Measurements from ENCODE around the gene DVL1.

Gene DVL1

DNA sequence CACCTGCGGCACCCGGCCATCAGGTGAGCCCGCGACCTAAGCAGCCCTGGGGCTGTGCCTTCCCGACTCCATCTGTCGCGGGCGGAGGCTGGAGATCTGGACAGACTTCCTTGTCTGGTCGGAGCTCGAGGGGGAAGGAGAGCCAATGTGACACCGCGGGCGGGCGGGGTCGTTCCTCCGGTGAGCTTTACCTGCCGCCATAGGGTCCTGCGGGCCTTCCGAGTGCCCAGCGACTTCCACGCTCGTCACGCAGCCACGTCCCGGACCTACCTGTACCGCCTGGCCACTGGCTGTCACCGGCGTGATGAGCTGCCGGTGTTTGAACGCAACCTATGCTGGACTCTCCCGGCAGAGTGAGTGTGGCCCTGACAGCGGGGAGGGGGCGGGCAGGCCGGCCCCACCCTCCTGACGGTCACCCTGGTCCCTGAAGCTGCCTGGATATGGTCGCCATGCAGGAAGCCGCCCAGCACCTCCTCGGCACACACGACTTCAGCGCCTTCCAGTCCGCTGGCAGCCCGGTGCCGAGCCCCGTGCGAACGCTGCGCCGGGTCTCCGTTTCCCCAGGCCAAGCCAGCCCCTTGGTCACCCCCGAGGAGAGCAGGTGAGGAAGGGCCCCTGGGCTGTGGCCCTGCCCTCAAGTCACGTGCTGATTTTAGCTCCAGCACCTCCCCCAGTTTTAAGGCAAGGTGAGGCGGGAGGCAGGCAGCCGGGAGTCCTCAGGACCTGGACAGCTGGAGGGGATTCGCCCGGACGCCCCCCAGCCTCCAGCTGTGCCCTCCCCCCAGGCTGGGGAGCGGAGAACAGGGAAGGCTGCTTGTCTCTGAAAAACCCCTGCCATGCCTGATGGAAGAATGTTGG lies 39.7 kb downstream of the DVL1 start:
- DNase-seq: no peak

DNA sequence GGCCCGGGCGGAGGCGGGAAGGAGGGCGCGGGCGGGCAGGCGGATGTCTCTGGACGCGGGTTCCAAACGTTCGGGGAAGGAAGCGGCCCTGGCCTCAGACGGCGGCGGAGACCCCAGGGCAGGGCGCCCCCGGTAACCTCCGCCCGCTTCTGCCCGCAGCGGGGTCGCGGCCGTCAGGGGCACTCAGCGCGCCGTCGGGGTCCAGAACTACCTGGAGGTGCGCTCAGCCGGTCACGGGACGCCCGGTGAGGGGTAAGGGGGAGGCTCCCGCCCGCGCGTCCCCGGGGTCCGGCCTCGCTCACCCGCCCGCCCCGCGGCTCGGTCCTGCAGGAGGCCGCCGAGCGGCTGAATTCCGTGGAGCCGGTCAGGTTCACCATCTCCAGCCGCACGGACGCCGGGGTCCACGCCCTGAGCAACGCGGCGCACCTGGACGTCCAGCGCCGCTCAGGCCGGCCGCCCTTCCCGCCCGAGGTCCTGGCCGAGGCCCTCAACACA lies 40.4 kb downstream of the DVL1 start:
- no peak for DNase-seq

DNA sequence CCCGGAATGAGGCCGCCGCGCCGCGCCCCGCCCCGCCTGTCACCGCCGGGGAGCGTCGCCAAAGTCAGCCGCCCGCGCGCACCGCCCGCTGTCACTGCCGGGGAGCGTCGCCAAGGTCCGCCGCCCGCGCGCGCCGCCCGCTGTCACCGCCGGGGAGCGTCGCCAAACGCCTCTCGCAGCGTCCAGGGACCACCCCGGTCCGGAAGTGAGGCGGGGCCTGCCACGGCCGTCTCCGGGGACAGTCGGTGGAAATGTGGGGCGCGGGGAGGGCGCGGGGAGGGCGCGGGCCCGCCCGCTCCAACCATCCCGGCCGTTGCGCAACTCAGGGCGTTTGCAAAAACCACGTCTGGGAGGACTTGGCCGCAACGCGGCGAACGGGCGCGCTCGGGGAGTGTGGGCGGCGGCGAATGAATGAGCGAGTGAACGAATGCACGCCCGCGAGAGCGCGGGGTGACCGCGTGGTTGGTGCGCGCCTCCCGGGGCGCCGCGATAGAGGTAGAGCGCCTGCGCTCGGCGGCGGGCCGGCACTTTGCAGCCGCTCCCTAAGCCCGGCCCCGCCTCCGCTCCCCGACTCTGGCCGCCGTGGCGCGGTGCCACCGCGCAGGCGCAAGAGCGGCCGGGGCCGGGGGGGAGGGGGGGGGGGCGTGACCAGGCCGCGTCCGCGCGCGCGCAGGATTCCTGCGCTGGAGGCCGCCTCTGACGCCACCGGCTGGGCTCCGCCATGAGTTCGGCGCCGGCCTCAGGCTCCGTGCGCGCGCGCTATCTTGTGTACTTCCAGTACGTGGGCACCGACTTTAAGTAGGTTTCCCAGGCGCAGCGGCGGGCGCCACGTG lies 41.1 kb downstream of the DVL1 start, which contains the start of the genes ACAP3 and PUSL1:
TSS of gene ACAP3 (minus strand) at position 8 of the 833 bp plus-strand sequence. CDS start 115 bp downstream, outside the sequence.
TSS of gene PUSL1 (plus strand) at position 675 of the 833 bp plus-strand sequence. CDS start at position 722, 47 bp downstream.
- DNase-seq: peak; percentile 92

DNA sequence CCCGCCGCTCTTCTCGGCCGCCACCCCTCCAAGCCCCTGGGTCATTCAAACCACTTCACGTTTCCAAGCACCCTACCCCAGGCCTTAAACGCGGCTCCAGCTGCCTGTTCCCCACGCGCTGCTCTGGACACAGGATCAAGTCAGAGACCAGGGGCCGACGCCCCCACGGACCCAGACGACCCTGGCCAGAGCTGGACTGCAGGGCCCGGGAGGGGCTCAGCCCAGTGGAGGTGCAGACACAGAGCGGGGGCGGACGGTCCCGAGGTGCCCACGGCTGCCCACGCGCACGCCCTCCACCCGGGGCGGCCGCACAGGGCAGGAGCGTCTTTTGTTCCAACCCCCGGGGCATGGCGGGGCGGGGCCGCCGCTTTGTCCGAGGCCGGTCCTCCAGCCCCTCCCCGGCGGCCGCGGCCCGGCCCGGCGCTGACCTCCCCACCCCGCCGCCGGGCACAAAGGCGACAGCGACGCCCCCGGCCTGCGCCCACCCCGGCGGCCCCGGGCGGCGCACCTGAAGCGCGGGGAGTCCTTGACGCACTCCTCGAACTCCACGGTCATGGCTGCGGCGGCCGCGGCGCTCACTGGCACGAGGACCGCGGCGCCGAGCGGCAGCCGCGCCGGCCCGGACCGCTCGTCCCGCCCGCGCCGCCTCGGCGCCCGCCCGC lies 41.8 kb downstream of the DVL1 start:
- no peak for DNase-seq

DNA sequence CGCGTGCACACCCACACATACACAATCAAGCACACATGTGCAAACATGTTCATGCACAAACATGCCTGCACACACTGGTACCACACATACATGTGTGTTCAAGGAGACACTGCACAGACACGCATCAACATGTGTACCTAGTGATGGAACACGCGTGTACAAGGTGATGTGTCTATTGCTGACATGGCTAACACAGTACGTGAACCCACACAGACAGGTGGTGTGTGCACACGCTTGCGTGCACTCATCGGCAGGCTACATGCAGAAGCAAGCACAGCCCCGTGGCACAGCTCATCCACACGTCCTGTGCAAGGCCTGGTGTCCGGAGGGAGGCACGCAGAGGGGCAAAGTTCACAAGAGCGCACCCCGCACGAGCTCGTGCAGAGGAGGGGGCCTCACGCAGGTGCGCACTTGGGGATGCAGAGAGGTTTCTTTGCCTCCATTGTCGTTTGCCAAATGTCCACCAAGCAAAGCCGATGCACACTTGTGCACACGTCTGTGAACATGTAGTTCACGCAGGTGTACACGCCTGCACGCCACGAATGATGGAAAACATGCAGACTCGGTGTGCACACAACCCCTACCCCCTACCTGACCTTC lies 42.5 kb downstream of the DVL1 start:
- DNase-seq: no peak

DNA sequence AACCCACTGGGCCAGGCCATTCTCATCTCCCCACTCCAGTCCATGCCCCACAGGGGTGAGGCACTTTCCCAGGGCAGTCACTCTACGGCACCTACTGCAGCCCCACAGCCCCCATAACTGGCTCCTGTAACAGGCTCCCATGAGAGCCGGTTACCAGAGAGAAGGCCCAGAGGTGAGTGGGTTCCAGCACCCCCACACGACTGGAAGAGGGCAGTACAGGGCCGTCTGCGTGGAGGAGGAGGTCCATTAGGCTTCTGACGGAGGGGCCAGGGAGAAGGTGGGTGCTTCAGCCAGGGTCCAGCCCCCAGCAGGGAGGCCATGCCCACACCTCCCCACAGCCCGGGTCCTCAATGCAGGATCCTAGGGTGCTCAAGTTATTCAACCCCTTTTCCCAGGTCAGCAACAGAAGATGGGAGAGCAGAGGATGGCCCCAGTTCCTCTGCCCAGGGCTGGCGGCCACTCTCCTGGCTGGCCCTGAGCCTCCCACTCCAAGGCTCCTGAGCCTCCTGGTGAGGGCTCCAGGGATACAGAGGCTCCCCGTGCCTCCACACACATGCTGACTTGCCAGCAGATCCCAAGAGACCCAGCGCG lies 43.1 kb downstream of the DVL1 start:
- no peak for DNase-seq

DNA sequence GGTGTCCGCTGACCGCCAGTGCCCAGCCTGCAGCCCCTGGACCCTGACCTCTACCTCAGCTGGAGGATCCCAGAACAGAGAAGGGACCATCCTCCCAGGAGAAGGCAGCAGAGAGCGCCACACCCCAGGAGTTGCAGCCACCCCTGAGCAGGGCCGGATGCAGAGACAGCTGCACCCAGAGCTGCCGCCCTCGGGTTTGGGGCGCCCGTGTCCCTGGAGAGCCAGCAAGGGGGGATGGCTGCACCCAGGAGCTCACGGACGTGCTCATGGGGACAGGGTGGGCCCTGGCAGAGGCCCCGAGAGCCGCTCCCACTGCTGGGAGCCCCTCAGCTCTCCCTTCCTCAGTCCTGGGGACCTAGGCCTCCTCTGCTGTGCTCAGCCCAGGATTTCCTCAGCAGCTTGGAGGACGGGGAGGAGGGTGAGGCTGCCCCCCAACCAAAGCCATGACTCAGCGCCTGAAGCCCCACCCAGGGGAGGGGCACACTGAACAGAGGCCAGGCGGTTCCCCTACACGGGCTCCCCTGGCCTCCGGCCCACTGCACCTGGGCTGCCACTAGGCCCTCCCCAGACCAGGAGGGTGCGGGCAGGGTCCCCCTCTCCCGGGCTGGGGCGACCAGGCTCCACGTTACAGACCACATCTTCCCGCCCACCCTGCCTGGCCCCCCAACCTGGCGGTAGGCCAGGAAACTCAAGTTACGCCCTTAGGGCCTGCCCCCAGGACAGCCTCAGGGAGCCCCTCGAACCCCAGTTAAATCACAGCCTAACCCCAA lies 43.7 kb downstream of the DVL1 start:
- DNase-seq: peak; percentile 72

DNA sequence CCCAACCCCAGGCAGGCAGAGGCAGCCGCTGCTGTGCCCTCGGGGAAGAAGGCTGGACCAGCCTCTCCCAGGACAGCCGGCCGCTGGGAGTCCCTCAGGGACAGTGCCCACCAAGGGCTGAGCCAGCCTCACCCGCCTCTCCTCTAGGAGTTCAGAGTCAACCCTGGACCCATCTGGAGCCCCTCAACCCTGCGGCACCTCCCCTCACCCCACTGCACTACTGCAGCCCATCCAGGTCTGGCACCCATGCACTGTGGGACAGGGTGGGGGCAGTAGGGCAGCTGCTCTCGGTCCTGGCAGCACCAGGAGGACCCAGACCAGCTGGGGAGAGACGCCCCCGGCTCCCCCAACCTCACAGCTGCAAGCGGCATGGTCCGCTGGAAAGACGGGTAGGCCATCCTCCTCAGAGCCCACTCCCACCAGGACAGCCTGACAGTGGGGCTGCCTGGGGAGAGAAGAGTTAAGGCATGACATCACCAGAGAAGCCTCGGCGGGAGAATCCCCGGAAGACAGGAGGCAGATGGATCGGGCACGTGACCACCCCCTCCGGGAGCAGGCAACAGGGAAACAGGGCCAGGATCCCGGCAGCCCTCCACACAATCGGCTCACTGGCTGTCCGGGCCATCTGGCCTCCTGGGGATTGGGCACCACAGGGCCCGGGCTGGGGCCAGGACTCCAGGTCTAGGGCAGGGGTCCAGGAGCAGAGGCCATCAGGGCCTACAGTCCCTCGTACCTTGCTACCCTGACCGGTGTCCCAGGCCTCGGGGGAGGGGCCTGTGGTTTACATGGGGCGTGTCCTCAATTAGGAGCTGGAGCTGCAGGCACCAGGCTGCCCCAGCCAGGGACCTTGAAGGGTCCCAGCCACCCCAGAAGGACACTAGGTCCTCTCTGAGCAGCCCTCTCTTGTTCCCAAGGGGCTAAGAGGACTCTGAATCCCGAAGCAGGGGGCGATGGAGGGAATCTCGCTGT lies 44.6 kb downstream of the DVL1 start:
- DNase-seq: no peak

DNA sequence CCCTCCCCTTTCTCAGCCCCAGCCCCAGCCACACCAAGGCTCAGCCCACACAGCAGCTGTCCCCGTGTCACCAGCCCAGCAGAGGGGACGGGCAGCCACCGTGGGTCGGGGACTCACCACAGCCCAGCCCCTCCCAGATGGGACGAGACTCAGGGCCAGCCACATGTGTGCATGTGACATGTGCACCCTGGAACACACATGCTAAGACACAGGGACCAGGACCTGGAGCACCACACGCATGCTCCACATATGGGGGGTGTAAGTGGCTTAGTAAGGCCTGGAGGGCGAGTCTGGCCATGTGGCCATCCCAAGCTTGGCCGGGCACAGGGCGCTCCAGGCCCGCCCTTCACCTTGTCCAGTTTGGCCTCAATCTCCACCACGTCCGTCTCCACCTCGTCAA lies 45.5 kb downstream of the DVL1 start:
- no peak for DNase-seq

DNA sequence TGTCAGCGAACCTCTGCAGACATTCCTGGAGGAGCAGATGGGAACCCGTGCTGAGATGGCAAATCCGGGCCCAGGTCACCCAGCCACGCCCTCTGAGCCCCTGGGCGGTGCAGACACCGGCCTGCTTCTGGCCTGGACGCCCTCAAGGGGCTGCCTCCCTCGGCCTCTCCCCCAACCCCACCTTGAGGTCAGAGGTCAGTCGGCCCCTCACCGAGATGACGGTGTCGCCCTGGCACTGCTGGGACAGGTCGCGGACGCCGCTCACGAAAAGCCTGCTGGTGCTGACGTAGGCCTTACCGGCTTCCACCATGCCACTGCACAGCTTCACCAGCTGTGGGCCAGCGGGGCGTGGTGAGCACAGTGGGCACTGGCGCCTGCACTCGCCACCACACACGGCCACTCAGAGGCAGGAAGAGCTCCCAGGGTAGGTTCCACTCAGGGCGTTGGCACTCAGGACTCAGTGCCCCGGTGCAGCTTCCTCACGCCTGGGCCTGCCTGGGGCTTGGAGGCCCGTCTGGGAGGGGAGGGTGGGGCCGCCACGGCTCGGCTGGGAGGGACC lies 46.2 kb downstream of the DVL1 start:
- no peak for DNase-seq

DNA sequence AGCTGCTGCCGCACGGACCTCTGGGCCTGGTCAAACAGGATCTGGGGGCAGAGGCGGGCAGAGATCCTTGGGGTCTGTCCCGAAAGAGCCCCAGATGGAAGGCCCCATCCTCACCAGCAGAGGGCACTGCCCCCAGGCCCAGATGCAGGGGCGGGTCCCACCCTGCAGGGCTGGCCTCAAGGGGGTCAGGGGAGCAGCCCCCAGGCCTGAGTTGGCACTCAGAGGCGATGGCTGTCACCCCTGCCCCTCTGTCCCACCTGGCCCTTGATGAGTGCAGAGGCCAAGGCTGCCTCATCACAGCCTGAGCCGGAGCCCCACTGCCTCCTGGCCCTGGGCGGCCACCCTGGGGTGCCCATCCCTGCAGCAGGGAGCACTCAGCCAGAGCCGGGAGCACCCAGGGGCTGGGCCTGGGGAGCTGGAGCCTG lies 47.2 kb downstream of the DVL1 start:
- no peak for DNase-seq

DNA sequence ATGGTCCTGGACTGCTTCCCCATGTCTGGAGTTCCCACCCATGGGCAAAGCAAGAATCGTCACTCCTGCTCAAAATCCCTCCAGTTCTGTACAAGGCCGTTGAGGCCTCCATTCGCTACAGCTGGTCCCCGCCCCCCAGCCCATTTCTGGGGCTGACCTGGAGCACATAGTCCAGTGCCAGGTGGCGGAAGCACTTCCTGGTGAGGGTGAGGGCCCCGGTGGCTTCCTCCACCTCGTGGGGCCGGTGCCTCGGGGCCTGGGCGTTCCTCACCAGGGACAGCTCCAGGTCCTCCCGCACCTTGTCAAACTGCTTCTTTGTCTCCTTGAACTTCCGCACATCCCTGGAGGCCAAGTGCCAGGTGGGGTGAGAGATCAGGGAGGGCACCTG lies 48.9 kb downstream of the DVL1 start:
- no peak for DNase-seq

DNA sequence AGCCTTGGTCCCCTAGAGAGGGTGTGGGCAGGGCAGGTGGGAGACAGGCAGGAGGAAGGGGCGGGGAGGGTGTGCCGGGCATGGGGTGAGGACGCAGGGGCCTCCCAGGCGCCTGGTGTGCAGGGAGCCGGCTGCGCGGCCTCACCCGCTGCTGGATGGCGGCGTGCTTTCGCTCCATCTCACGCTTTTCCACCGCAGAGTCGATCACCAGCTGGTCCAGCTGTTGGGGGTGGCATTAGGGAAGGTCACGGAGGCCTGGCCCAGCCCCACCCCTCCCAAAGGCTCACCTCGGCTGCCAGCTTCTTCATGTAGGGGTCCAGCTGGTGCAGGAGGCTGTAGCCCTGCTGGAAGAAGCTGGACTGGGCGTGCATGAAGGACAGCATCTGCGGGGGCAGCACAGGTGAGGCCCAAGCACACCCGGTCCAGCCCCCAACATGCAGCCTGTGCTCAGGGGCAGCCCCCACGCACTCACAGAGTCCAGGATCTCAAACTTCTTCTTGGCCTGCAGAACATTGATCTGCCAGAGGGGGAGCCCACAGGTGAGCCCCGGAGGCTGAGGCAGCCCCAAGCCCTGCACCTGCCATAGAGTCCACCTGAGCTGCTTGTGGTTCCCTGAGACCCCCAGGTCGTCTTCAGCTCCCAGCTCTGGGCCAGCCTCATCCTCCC lies 49.4 kb downstream of the DVL1 start:
- peak; percentile 32 for DNase-seq

DNA sequence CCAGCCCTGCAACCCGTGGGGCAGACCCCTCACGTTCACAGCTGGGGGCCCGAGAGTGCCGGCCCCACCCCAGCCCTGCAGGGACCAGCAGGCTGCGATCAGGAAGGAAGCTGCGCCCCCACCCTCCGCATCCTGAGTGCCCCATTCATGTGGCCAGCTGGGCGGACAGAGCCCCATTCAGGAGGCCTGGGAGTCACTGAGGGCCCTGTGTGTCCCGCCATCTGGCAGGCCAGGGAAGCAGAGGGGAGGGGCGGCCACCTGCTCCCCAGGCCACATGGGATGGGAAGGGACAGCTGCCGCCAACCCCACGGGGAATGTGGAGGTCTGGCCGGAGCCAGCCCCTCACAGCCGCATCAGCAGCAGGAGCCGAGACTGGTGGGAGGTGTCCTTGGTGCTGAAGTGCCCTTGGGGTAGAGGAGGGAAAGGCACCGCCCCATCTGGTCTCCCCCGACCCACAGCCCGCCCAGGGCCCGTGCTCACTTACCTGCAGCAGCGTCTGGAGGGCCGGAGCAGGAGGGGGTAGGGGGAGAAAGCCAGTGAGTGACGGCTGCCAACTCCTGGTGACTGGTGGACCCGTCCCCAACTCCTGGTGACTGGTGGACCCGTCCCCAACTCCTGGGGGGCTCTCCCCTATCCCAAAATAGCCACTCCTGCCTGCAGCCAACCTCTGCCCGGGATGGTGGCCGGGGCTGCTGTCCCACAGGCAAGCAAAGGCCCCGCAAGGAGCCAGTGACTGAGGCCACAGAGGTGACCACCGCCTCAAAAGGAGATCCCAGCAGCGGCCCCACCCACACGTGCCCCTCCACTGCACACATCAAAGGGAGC lies 50.1 kb downstream of the DVL1 start:
- DNase-seq: no peak

DNA sequence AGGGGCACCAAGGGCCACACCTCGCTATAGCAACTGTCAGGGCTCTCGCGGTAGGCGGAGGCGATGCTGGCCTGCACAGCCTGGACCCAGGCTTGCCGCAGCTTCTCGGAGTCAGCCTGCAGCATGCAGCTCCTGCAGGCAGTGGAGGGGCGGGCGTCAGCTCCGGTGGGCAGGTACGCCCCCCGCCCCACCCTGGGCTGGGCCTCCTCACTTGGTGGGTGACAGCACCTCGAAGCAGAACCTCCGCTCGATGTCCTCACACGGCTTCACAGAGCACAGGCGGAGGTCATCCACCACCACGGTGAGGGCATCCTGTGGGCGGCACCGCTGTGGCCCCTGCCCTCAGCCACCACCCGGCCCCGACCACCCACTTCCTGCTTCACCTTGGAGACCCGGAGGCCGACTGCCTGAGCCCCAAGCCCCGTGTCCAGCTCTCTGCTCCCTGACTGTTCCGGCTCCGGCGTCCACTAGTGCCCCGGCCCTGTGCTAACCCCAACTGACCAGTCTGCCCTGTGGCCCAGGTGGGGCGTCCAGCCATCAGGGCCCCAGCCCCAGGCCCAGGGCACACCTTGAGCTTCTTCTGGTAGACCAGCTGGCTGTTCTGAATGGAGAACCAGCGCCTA lies 51.3 kb downstream of the DVL1 start:
- DNase-seq: no peak

DNA sequence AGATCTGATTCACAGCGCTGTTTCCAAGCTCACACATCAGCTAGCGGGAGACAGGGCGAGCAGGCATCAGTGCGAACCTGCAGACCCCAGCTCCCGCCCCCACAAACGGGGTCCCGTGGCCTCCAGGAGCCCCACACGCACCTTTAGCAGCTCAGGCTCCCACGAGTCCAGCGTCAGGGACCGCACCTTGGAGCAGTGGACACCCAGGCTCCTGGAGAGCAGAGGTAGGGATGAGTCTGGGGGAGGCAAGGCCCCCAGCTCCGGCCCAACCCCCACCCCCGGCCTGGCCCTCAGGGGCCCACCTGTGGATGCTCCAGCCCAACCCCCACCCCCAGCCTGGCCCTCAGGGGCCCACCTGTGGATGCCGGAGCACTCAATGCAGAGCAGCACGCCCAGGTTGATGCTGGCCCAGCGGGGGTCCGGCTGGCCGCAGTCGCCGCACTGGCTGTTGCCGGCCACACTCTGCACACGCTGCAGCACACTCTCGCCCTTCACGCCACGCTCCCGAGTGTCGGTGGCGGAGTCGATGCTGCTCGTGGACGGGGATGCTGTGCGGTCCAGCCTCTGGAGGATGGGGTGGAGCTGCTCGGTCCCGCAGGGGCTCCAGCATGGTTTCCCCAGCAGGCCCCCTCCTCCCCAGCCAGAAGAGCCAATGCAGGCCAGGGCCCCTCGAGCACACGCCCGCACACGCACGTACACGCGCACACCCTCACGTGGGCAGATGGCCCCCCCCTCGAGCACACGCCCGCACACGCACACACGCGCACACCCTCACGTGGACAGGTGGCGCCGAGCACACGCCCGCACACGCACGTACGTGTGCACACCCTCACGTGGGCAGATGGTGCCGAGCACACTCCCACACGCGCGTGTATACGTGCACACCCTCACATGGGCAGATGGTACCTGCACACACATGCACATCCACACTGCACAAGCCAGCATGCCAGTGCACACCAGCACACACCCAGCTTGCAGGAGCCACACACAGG lies 52.9 kb downstream of the DVL1 start:
- no peak for DNase-seq
